Stimulated activated CD4-positive, alpha-beta T cell treated with anti-CD3 and anti-CD28 coated beads, Interleukin-12 subunit alpha, Interleukin-12 subunit beta, amount 100 ng/mL, for 48 hours (primary cell): Measurements from ENCODE around the gene ADPRS.

Experiments
- DNase-seq, 3 donors: peaks; one replicate each; pipeline ENCODE4 v3.0.0-alpha.2; 2020; ENCODE audit warnings: low read depth in 2 of 3, low spot score in 1 of 3

The ADPRS gene

GRCh38 chr1:36107394-36107793, 18.7 kb downstream of the ADPRS start:
- DNase-seq: no peak

GRCh38 chr1:36108314-36108713, 19.6 kb downstream of the ADPRS start:
- DNase-seq: no peak

- no peak for DNase-seq
These were observed 20.5 kb downstream of the ADPRS start for GRCh38 chr1:36109041-36109679.

GRCh38 chr1:36111151-36111550, 22.5 kb downstream of the ADPRS start:
- no peak for DNase-seq

GRCh38 chr1:36112823-36113222, 24.1 kb downstream of the ADPRS start:
- no peak for DNase-seq

- no peak for DNase-seq
These were observed 25.7 kb downstream of the ADPRS start for GRCh38 chr1:36114371-36114770.

GRCh38 chr1:36115200-36115669, 26.5 kb downstream of the ADPRS start:
- DNase-seq: no peak

GRCh38 chr1:36115931-36116330, 27.2 kb downstream of the ADPRS start:
- no peak for DNase-seq

- no peak for DNase-seq
These were observed 28.2 kb downstream of the ADPRS start for GRCh38 chr1:36116901-36117300.

- no peak for DNase-seq
These were observed 29.9 kb downstream of the ADPRS start for GRCh38 chr1:36118447-36119204.

- DNase-seq: no peak
These were observed 30.8 kb downstream of the ADPRS start for GRCh38 chr1:36119456-36119855.

- no peak for DNase-seq
These were observed 33.7 kb downstream of the ADPRS start for GRCh38 chr1:36122062-36123030.

- DNase-seq: no peak
These were observed 34.7 kb downstream of the ADPRS start for GRCh38 chr1:36123356-36123755.

- no peak for DNase-seq
These were observed 35.9 kb downstream of the ADPRS start for GRCh38 chr1:36124404-36125128.

- DNase-seq: no peak
These were observed 36.7 kb downstream of the ADPRS start, which contains the start of gene COL8A2 for GRCh38 chr1:36125129-36125991. TSS of gene COL8A2 (minus strand) at chr1:36125222. CDS start at chr1:36100242, 24,980 bp downstream.

GRCh38 chr1:36126005-36126716, 37.5 kb downstream of the ADPRS start:
- no peak for DNase-seq

- no peak for DNase-seq
These were observed 38.3 kb downstream of the ADPRS start for GRCh38 chr1:36126797-36127500.

- no peak for DNase-seq
These were observed 39.6 kb downstream of the ADPRS start for GRCh38 chr1:36128126-36128904.
